GM12872 (cell line): Measurements from ENCODE around the gene LSM7.
A peak's percentile ranks its signal among the peaks of the same experiment; 100 is the strongest.

ENCODE experiments used
- CTCF ChIP-seq: IDR thresholded peaks from 3 replicates; pipeline ENCODE4 v1.5.1; 2011; ENCODE audit warnings: low read depth, mild to moderate bottlenecking, low read length, moderate library complexity; ENCODE audit not compliant: insufficient read depth

LSM7 gene

GRCh38 chr19:2315818-2316353 is 12.5 kb downstream of the LSM7 start:
- peak; percentile 41; the same call in 2 of the 3 replicates for TF ChIP-seq CTCF

GRCh38 chr19:2315121-2315817 is 13.1 kb downstream of the LSM7 start:
- no peak for TF ChIP-seq CTCF

GRCh38 chr19:2312820-2313501 is 15.4 kb downstream of the LSM7 start:
- TF ChIP-seq CTCF, result no peak

- TF ChIP-seq CTCF, result no peak
Observed at GRCh38 chr19:2311093-2311492, 17.3 kb downstream of the LSM7 start.

GRCh38 chr19:2309734-2310362 is 18.5 kb downstream of the LSM7 start:
- no peak for TF ChIP-seq CTCF

- no peak for TF ChIP-seq CTCF
Observed at GRCh38 chr19:2308114-2308556, 20.3 kb downstream of the LSM7 start, which contains the start of gene LINGO3. Gene LINGO3 (minus strand): TSS chr19:2308154. CDS start chr19:2291776, 16,378 bp downstream.

- TF ChIP-seq CTCF, result no peak
Observed at GRCh38 chr19:2307518-2308012, 20.8 kb downstream of the LSM7 start.
